Amygdala (tissue), 56 donors: ENCODE data around the gene MAN1B1.

Experiments used
- DNase-seq, 56 donors: peaks; one replicate each; lab custom pipeline; 2025; lab: John Stamatoyannopoulos, UW

The MAN1B1 gene

GRCh38 chr9:137086531-137087408 lies at the start of gene MAN1B1:
Gene MAN1B1 (plus strand): TSS chr9:137086985. CDS start chr9:137087000, 15 bp downstream.
- peak; percentile 58 to 99 (median 95) for DNase-seq

- no peak for DNase-seq
These were observed 49.8 kb upstream of the MAN1B1 start for GRCh38 chr9:137037035-137037434.

DNA sequence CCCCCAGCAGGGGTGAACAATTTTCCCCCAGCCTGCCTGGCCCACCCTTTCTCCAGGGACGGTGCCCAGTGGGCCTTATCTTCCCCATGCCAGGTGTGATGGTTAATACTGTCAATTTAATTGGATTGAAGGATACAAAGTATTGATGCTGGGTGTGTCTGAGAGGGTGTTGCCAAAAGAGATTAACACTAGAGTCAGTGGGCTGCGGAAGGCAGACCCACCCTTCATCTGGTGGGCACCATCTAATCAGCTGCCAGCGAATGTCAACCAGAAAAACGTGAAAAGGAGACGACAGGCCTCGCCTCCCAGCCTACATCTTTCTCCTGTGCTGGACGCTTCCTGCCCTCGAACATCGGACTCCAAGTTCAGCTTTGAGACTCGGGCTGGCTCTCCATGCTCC lies 49.3 kb upstream of the MAN1B1 start:
- no peak for DNase-seq

GRCh38 chr9:137038916-137039315 lies 47.9 kb upstream of the MAN1B1 start:
- no peak for DNase-seq

GRCh38 chr9:137039611-137040366 lies 47.0 kb upstream of the MAN1B1 start:
- DNase-seq, result no peak

GRCh38 chr9:137040568-137040967 lies 46.2 kb upstream of the MAN1B1 start:
- no peak for DNase-seq

- DNase-seq, result peak in 1 of 56 donors; percentile 26
These were observed 45.7 kb upstream of the MAN1B1 start for GRCh38 chr9:137041124-137041523.

GRCh38 chr9:137042751-137043727 lies 43.7 kb upstream of the MAN1B1 start:
- no peak for DNase-seq

GRCh38 chr9:137044037-137044436 lies 42.7 kb upstream of the MAN1B1 start:
- no peak for DNase-seq

DNA sequence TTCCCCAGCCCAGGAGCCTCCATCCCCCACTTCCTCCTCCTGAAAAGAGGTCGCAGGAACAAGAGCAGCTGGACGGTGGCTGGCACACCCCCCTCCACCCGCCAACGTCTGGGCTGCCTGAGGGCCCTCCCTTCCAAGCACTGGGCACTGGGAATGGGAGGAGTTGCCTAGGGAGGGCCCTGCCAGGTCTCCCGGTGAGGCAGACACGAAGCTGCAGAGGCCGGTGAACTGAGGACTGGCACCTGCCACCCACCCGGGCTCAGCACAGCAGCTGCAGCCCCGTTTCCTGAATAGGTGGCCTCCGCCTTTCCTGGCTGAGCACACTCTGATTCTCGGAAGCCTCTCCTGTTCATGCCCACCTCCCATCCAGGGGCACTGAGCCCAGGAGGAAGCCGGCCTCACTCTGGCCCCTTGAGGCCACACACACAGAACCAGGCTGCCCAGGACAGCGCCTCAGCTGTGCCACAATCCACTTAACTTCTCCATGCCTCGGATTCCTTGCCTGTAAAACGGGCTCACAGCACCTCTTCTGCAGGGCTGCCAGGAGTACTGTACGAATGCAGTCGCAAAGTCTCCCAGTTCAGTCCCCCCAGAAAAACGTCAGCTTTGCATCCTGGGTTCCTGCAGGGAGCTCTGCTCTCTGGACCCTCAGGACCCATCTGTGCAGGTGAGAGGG lies 42.1 kb upstream of the MAN1B1 start:
- peak in 13 of 56 donors; percentile 13 to 57 (median 45) for DNase-seq

DNA sequence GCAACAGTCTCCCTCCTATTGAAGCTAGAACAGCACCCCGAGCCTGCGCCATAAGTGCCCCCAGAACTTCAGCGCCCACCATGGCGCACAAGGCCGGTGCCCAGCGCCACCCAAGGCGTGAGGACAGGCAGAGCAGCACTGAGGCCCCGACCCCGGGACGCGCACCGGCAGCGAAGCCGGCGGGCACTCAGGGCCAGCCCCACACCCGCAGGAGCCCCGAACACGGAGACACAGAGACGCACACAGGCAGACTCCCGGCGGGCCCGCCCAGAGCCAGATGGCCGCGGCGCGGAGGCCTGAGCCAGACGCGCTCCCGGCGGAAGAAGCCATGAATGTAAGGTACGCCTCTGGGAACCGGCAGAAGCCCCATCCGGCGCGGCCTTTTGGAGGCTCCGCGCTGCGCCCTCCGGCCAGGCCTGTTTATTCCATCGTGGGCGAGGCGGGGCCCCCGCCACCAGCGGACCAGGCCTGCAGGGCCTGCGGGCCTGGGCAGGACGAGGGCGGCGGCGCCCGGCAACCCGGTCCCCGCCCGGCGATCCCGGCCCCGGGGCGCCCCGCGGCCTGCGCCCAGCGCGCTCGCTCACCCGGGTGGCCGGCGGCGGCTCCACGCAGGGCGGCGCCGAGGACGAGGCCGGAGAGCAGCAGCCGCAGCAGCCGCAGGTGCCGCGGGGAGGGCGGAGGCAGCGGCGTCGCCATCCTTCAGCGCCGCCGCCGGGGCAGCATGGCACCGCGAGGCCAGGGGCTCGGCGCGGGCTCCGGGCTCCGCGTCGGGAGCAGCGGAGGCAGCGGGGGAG lies 41.3 kb upstream of the MAN1B1 start:
- DNase-seq, result peak in 12 of 56 donors; percentile 19 to 63 (median 36)

DNA sequence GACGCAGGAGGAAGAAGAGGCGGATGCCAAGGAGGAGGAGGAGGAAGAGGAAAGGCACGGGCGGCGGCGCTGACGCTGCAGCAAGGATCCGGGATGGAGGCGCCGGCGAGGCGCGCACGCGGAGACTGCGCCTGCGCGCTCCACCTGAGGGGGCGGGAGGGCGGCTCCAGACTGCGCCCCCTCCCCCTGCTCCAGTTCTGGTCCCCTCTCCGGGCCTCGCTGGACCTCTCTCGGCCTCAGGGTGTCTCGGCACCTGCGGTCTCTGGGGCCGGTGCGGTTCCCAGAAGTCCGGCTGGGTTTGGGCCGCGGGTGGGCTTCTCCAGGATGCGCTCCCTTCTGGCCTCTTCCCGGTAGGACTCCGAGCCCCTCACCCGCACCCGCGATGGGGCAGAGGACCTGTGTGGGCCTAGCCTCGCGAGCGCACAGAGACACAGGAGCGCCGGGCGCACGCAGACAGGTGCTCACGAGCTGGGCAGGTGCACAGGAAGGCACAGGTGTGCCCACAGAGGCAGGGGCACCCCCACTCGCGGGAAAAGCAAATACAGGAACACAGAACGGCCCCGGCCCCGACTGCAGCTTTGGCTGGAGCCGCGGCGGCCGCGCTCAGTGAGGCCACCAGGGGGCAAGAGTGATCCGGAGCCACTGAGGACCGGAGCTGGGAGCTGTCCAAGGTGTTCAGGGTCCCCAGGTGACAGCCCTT lies 40.5 kb upstream of the MAN1B1 start, which contains the start of gene NPDC1:
TSS of gene NPDC1 (minus strand) at position 90 of the 700 bp plus-strand sequence. CDS start 188 bp downstream, outside the sequence.
- DNase-seq, result peak in 40 of 56 donors; percentile 21 to 77 (median 56)

DNA sequence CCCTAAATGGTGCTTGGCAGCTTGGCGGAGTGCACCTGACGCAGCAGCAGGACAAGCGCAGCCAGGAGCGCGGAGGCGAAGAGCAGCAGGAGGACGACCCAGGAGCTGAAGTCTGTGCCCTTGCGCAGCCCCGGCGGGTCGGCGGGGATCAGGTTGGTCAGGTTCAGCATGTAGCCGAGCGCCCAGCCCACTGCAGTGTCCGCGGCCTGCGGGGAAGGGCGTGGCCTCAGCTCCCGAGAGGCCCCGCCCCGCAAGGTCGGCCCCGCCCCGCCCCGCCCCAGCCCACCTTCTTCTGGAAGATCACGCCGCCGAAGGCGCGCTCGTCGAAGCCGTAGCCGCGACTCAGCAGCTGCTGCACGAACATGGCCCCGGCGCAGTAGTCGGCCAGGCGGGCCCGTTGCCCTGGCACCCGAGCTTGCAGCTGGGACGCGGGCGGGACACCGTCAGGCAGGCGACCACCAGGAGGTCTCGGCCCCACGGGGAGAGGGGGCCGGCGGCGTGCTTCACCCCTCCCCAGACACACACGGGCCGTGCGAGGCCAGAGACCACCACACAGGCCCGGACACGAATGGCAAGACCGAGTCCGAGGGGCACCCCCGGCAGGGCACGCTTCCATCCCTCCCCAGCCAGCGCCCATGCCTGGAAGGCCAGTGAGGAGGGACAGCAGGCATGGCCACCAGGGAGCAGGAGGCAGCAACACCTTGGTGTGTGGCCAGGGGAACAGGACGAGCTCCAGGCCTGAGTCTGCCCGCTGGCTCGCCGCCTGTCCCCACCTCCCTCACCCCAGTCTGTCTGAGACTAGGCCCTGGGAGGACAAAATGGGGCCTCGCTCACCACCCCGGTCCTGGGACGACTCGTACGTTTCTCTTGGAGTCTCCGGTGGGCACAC lies 37.9 kb upstream of the MAN1B1 start:
- peak in 14 of 56 donors; percentile 18 to 64 (median 44) for DNase-seq

GRCh38 chr9:137049544-137050449 lies 37.0 kb upstream of the MAN1B1 start:
- DNase-seq, result peak in 35 of 56 donors; percentile 17 to 80 (median 49)

DNA sequence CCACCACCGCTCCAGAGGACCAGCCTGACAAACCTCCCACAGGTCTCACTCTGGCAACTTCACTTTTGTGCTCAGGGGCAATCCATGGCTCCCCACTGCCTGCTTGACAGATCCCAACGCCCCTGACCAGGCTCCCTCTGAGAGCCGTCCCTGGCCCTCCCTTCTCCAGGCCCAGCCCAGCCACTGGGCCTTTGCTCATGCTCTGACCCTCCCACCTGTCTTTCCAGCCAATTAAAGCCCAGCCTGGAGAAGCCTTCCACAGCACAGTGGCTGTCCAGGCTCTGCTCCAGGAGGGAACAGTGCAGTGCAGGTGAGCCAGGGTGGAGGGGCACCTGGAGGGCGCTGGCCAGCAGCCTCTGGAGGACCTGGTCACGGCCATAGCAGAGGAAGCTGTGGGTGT lies 36.2 kb upstream of the MAN1B1 start:
- no peak for DNase-seq
